ENCODE measurements around the gene FOS. TPM values are rescaled to one million over a fixed set of nuclear protein-coding genes. Genes with fewer than 3 reads are reported as not detected.
"Not testable (repeated sequence)": the region's sequence is repeated elsewhere in the genome, so short reads cannot be mapped to it uniquely, and the experiment has no call there.

Gene FOS
- total RNA-seq, 3 donors from 2014 or later: 16.8 to 19.5 (median 18.1) TPM

- Mint-ChIP-seq H3K27me3 (ENCODE audit: low read depth) (peaks cover 13% of the 10 kb centered on the region), H3K36me3 (ENCODE audit: insufficient read depth) (peaks cover 16% of the 10 kb centered on the region), H3K4me1 (ENCODE audit: low read depth) (peaks cover 68% of the 10 kb centered on the region), H3K9me3 (no peaks in the 10 kb centered on the region), H3K4me3 (peak overlapping the region; percentile 92)
- no peak for ATAC-seq
- DNase-seq: no peak
Measured at GRCh38 chr14:75277815-75278421, 710 bp upstream of the FOS start.

- DNase-seq (peak; percentile 42), ATAC-seq (peak; percentile 29 to 36)
- Mint-ChIP-seq H3K27me3 (ENCODE audit: low read depth) (peaks cover 13% of the 10 kb centered on the region), H3K4me1 (ENCODE audit: low read depth) (peaks cover 57% of the 10 kb centered on the region), H3K4me3 (peak overlapping the region; percentile 92), H3K9me3 (no peaks in the 10 kb centered on the region), H3K36me3 (ENCODE audit: insufficient read depth) (peaks cover 16% of the 10 kb centered on the region)
Measured at GRCh38 chr14:75279153-75279762, 630 bp downstream of the FOS start.

DNA sequence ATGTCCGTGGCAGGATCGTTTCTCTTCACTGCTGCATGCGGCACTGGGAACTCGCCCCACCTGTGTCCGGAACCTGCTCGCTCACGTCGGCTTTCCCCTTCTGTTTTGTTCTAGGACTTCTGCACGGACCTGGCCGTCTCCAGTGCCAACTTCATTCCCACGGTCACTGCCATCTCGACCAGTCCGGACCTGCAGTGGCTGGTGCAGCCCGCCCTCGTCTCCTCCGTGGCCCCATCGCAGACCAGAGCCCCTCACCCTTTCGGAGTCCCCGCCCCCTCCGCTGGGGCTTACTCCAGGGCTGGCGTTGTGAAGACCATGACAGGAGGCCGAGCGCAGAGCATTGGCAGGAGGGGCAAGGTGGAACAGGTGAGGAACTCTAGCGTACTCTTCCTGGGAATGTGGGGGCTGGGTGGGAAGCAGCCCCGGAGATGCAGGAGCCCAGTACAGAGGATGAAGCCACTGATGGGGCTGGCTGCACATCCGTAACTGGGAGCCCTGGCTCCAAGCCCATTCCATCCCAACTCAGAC lies 1.2 kb downstream of the FOS start:
- H3K9me3 Mint-ChIP-seq: no peaks in the 10 kb centered on the region
- H3K27me3 Mint-ChIP-seq (ENCODE audit: low read depth): peaks cover 10% of the 10 kb centered on the region
- peak overlapping the region; percentile 92 for H3K4me3 Mint-ChIP-seq
- ATAC-seq (no peak), DNase-seq (no peak)
- peaks cover 16% of the 10 kb centered on the region for H3K36me3 Mint-ChIP-seq (ENCODE audit: insufficient read depth)
- H3K4me1 Mint-ChIP-seq (ENCODE audit: low read depth): peaks cover 52% of the 10 kb centered on the region

GRCh38 chr14:75280291-75280830 lies 1.7 kb downstream of the FOS start:
- no peaks in the 10 kb centered on the region for H3K9me3 Mint-ChIP-seq
- peaks cover 16% of the 10 kb centered on the region for H3K36me3 Mint-ChIP-seq (ENCODE audit: insufficient read depth)
- ATAC-seq: no peak
- DNase-seq: no peak
- peaks cover 7% of the 10 kb centered on the region for H3K27me3 Mint-ChIP-seq (ENCODE audit: low read depth)
- H3K4me3 Mint-ChIP-seq: peak overlapping the region; percentile 92
- H3K4me1 Mint-ChIP-seq (ENCODE audit: low read depth): peaks cover 46% of the 10 kb centered on the region

- Mint-ChIP-seq H3K36me3 (ENCODE audit: insufficient read depth) (peaks cover 16% of the 10 kb centered on the region), H3K4me3 (peak overlapping the region; percentile 92), H3K4me1 (ENCODE audit: low read depth) (peaks cover 41% of the 10 kb centered on the region), H3K27me3 (ENCODE audit: low read depth) (peaks cover 7% of the 10 kb centered on the region), H3K9me3 (no peaks in the 10 kb centered on the region)
- ATAC-seq (no peak), DNase-seq (no peak)
Measured at GRCh38 chr14:75280831-75281653, 2.4 kb downstream of the FOS start.

DNA sequence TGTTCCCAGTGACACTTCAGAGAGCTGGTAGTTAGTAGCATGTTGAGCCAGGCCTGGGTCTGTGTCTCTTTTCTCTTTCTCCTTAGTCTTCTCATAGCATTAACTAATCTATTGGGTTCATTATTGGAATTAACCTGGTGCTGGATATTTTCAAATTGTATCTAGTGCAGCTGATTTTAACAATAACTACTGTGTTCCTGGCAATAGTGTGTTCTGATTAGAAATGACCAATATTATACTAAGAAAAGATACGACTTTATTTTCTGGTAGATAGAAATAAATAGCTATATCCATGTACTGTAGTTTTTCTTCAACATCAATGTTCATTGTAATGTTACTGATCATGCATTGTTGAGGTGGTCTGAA lies 3.0 kb downstream of the FOS start:
- Mint-ChIP-seq H3K4me1 (ENCODE audit: low read depth) (peaks cover 41% of the 10 kb centered on the region), H3K9me3 (no peaks in the 10 kb centered on the region), H3K27me3 (ENCODE audit: low read depth) (peaks cover 7% of the 10 kb centered on the region), H3K4me3 (peak overlapping the region; percentile 92), H3K36me3 (ENCODE audit: insufficient read depth) (peaks cover 16% of the 10 kb centered on the region)
- DNase-seq: no peak
- ATAC-seq: no peak

GRCh38 chr14:75282170-75282554 lies 3.5 kb downstream of the FOS start:
- no peak overlapping the region for H3K4me3 Mint-ChIP-seq
- H3K9me3 Mint-ChIP-seq: no peaks in the 10 kb centered on the region
- H3K27me3 Mint-ChIP-seq (ENCODE audit: low read depth): peaks cover 5% of the 10 kb centered on the region
- no peak for ATAC-seq
- DNase-seq: no peak
- H3K36me3 Mint-ChIP-seq (ENCODE audit: insufficient read depth): peaks cover 16% of the 10 kb centered on the region
- peaks cover 38% of the 10 kb centered on the region for H3K4me1 Mint-ChIP-seq (ENCODE audit: low read depth)

GRCh38 chr14:75282555-75283161 lies 4.0 kb downstream of the FOS start:
- H3K27me3 Mint-ChIP-seq (ENCODE audit: low read depth); ATAC-seq; DNase-seq; H3K9me3 Mint-ChIP-seq: not testable (repeated sequence)
- Mint-ChIP-seq H3K4me3 (peak overlapping the region; percentile 35), H3K4me1 (ENCODE audit: low read depth) (peaks cover 38% of the 10 kb centered on the region), H3K36me3 (ENCODE audit: insufficient read depth) (peaks cover 16% of the 10 kb centered on the region)

DNA sequence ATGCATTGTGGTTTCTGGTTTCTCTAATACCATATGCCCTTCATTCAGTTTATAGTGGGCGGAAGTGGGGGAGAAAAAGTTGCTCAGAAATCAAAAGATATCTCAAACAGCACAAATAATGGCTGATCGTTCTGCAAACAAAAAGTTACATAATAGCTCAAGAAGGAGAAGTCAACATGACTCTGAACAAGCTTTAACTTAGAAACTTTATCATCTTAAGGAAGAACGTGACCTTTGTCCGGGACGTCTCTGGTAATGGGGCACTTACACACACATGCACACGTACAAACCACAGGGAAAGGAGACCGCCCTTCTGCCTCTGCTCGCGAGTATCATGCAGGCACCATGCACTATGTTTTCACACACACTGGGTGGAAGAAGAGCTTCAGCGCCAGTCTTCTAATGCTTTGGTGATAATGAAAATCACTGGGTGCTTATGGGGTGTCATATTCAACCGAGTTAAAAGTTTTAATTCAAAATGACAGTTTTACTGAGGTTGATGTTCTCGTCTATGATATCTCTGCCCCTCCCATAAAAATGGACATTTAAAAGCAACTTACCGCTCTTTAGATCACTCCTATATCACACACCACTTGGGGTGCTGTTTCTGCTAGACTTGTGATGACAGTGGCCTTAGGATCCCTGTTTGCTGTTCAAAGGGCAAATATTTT lies 4.7 kb downstream of the FOS start:
- no peaks in the 10 kb centered on the region for H3K9me3 Mint-ChIP-seq
- peaks cover 5% of the 10 kb centered on the region for H3K27me3 Mint-ChIP-seq (ENCODE audit: low read depth)
- peaks cover 16% of the 10 kb centered on the region for H3K36me3 Mint-ChIP-seq (ENCODE audit: insufficient read depth)
- no peak for ATAC-seq
- H3K4me3 Mint-ChIP-seq: no peak overlapping the region
- H3K4me1 Mint-ChIP-seq (ENCODE audit: low read depth): peaks cover 33% of the 10 kb centered on the region
- DNase-seq: no peak

DNA sequence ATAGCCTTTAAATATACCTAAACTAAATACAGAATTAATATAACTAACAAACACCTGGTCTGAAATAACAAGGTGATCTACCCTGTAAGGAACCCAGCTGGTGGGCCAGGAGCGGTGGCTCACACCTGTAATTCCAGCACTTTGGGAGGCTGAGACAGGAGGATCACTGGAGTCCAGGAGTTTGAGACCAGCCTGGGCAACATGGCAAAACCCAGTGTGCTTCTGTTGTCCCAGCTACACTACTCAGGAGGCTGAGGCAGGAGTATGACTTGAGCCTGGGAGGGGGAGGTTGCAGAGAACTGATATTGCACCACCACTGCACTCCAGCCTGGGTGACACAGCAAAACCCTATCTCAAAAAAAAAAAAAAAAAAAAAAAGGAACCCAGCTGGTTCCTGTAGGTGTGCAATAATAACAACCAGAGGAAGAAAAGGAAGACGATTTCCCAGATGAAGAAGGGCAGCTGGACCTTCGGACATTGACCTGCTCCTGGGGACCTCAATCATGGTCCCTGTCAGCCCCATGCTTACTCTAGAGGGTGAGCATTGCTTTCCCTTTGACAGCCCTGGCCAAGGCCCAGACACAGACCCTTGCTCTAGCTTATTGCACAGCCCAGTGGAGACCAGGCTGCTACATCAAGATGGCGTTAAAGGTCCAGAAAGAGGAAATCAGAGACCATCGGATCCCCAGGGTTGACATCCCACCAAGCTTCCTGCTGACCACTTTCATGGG lies 5.4 kb downstream of the FOS start:
- no peaks in the 10 kb centered on the region for H3K9me3 Mint-ChIP-seq
- H3K36me3 Mint-ChIP-seq (ENCODE audit: insufficient read depth): peaks cover 16% of the 10 kb centered on the region
- H3K4me1 Mint-ChIP-seq (ENCODE audit: low read depth): peaks cover 33% of the 10 kb centered on the region
- no peak for ATAC-seq
- DNase-seq: no peak
- peaks cover 5% of the 10 kb centered on the region for H3K27me3 Mint-ChIP-seq (ENCODE audit: low read depth)
- H3K4me3 Mint-ChIP-seq: no peak overlapping the region

- ATAC-seq (no peak), DNase-seq (no peak)
- Mint-ChIP-seq H3K4me1 (ENCODE audit: low read depth) (peaks cover 20% of the 10 kb centered on the region), H3K4me3 (no peak overlapping the region), H3K36me3 (ENCODE audit: insufficient read depth) (peaks cover 13% of the 10 kb centered on the region), H3K9me3 (no peaks in the 10 kb centered on the region), H3K27me3 (ENCODE audit: low read depth) (peaks cover 9% of the 10 kb centered on the region)
Measured at GRCh38 chr14:75285331-75285730, 6.7 kb downstream of the FOS start.

DNA sequence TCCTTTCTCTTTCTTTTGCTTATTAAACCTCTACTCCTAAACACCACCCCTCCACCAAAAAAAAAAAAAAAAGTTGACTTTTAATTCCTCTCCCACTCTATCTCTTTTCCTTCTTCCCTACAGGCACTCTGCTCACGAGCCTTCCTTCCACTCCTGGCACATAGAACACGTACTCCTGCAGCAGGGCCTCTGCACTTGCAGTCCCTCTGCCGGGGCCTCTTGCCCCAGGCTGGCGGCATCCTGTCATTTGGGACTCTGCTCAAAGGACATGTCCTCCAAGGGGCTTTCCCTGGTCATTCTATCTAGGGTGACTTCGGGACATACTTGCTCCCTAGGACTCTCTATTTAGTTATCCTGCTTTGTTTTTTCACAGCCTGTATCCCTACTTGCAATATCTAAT lies 7.7 kb downstream of the FOS start:
- H3K36me3 Mint-ChIP-seq (ENCODE audit: insufficient read depth): peaks cover 4% of the 10 kb centered on the region
- DNase-seq: no peak
- H3K4me1 Mint-ChIP-seq (ENCODE audit: low read depth): peaks cover 10% of the 10 kb centered on the region
- no peak for ATAC-seq
- H3K9me3 Mint-ChIP-seq: no peaks in the 10 kb centered on the region
- peaks cover 9% of the 10 kb centered on the region for H3K27me3 Mint-ChIP-seq (ENCODE audit: low read depth)
- H3K4me3 Mint-ChIP-seq: no peak overlapping the region

- no peak overlapping the region for H3K4me3 Mint-ChIP-seq
- no peaks in the 10 kb centered on the region for H3K9me3 Mint-ChIP-seq
- peaks cover 4% of the 10 kb centered on the region for H3K4me1 Mint-ChIP-seq (ENCODE audit: low read depth)
- H3K27me3 Mint-ChIP-seq (ENCODE audit: low read depth): peaks cover 9% of the 10 kb centered on the region
- no peak for DNase-seq
- H3K36me3 Mint-ChIP-seq (ENCODE audit: insufficient read depth): no peaks in the 10 kb centered on the region
- ATAC-seq: no peak
Measured at GRCh38 chr14:75289840-75290388, 11.3 kb downstream of the FOS start.
